Tibial nerve (tissue), 3 donors: ENCODE data around the gene SH3BP4.

Experiments used
- POLR2A ChIP-seq, 2 donors: fragments of 450-650 bp; IDR thresholded peaks; one replicate each; pipeline ENCODE4 v1.6.1; 2017; ENCODE audit warnings: antibody characterized with exemption in 2 of 2, mild to moderate bottlenecking in 2 of 2, moderate library complexity in 2 of 2
- TF ChIP-seq, protein P1 (sequence below), 5 experiments: fragments of 200-600 bp in 3 of 5; fragments of 450-650 bp in 2 of 5; sonication (generic) in 3 of 5; IDR thresholded peaks; one replicate each; pipeline ENCODE4 v1.5.1; 2016 to 2019; ENCODE audit warnings: antibody characterized with exemption in 5 of 5, mild to moderate bottlenecking in 3 of 5, moderate library complexity in 2 of 5

DNA sequence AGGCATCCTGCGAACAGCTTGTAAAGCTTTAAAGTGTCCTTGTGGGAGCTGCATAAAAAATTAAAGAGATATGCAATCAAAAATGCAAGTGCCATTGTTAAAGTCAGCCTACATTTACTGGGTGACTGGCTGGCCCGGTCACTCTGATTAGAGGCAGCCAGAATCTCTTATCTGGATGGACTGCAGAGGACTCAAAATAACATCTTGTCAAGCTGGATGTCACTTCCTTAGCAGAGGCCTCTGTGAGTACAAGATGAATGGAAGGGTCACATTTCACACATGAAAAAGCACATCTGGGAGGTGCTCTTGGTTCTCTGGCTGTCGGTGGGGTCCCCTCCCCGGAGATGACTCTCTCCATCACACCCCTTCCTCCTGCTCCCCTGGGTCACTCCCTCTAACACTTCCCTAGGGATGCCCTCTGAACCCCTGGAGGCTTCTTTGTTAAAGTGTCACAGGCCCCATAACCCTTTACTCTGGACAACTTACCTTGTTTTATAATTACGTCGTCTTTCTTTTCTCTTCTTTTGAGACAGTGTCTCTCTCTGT, 122.1 kb downstream of the SH3BP4 start:
- TF ChIP-seq, protein P1, sequence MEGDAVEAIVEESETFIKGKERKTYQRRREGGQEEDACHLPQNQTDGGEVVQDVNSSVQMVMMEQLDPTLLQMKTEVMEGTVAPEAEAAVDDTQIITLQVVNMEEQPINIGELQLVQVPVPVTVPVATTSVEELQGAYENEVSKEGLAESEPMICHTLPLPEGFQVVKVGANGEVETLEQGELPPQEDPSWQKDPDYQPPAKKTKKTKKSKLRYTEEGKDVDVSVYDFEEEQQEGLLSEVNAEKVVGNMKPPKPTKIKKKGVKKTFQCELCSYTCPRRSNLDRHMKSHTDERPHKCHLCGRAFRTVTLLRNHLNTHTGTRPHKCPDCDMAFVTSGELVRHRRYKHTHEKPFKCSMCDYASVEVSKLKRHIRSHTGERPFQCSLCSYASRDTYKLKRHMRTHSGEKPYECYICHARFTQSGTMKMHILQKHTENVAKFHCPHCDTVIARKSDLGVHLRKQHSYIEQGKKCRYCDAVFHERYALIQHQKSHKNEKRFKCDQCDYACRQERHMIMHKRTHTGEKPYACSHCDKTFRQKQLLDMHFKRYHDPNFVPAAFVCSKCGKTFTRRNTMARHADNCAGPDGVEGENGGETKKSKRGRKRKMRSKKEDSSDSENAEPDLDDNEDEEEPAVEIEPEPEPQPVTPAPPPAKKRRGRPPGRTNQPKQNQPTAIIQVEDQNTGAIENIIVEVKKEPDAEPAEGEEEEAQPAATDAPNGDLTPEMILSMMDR (IDR thresholded peaks at IDR 0.05) = no peak
- TF ChIP-seq POLR2A (IDR thresholded peaks at IDR 0.05) = no peak
